DMS79 (cell line): Measurements from ENCODE around the gene MRFAP1L1.
"Not testable (repeated sequence)": the region's sequence is repeated elsewhere in the genome, so short reads cannot be mapped to it uniquely, and the experiment has no call there.

Experiments
- DNase-seq: peaks from one replicate; lab custom pipeline; 2025; lab: John Stamatoyannopoulos, UW

Gene MRFAP1L1

GRCh38 chr4:6688879-6689505 lies 20.7 kb downstream of the MRFAP1L1 start:
- no peak for DNase-seq

DNA sequence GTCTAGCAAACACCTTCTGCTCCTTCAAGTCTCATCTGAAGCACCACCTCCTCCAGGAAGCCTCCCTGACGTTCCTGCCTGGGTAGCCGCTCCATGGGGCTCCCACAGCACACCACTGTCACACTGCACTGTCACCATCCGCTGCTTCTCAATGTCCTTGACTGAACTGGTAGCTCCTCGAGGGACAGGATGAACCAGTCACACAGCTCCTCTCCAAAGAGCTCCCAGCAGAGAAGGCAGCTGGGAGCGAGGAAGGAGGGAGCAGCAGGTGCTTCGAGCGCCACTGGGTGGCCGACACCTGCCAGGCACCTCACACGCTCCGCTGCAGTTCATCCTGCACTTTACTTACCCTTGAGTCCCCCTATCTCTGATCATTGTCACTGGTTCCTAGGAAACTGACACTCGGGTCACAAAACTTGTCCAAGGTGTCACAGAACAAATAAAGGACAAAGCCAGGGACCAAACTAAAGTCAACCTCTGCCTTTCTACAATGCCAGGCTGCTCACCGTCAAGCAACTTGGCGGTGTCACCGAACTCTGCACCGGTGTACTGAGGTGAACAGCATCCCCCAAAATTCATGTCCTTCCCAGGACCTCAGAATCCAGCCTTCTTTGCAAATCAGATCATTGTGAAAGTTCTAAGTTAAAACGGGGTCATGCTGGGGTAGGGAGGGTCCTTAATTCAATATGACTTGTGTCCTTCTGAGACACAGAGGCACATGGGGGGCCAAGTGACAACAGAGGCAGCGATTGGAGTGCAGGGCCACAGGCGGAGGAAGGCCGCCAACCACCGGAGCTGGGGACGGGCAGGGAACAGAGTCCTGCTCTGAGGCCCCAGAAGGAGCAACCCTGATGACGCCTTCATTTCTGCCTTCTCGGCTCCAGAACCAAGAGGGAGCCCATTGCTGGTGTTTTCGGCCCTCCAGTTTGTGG lies 21.5 kb downstream of the MRFAP1L1 start:
- no peak for DNase-seq

DNA sequence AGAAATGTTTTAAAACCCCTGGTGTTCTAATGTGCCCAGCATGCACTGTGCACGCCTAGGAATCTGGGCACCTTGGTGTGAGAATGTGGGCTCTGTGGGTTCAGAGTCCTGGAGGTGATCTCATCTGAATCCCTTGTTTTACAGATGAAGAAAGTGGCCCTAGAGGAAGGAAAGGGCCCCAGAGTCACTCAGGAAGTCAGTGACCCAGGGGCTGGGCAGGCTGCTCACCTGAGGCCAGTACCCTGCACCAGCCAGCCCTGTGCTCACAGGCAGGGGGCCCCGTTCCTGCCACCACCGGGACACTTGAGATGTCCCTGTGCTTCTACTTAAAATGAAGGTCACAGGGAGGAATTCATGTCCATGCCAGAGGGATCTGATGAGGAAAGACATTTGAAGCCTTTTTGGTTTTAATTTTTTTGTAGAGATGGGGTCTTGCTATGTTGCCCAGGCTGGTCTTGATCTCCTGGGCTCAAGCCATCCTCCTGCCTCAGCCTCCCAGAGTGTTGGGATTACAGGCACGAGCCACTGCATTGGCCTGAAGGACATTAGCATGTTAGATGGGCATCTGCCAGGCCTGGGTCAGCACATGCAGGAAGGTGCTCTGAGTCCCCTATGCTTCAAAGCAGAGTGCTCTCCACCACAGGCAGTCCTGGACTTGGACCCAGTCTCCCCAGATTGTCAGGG lies 23.4 kb downstream of the MRFAP1L1 start:
- DNase-seq: no peak

DNA sequence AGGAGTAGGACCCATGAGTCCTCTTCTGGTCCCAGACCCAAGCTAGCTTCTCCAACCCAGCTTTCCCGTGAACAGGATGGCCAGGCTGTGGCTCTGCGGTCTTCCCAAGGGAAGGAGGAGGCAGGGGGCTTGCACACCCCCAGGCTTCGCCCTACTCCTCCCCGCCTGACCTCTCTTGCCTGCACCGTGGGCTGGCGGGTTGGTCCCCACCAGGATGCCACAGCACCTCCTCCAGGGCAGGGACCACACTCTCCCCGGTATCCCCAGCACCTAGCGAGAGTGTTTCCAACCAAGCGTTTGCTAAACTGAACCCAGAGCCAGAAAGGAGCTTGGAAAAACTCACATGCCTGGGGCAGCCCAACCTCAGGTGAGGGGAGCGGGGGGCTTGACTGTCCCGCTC lies 25.0 kb downstream of the MRFAP1L1 start:
- no peak for DNase-seq

GRCh38 chr4:6682862-6683590 lies 26.6 kb downstream of the MRFAP1L1 start:
- DNase-seq: no peak

- no peak for DNase-seq
Measured at GRCh38 chr4:6681191-6681590, 28.5 kb downstream of the MRFAP1L1 start.

- no peak for DNase-seq
Measured at GRCh38 chr4:6680372-6681034, 29.2 kb downstream of the MRFAP1L1 start.

GRCh38 chr4:6676722-6677558 lies 32.7 kb downstream of the MRFAP1L1 start:
- DNase-seq: no peak

DNA sequence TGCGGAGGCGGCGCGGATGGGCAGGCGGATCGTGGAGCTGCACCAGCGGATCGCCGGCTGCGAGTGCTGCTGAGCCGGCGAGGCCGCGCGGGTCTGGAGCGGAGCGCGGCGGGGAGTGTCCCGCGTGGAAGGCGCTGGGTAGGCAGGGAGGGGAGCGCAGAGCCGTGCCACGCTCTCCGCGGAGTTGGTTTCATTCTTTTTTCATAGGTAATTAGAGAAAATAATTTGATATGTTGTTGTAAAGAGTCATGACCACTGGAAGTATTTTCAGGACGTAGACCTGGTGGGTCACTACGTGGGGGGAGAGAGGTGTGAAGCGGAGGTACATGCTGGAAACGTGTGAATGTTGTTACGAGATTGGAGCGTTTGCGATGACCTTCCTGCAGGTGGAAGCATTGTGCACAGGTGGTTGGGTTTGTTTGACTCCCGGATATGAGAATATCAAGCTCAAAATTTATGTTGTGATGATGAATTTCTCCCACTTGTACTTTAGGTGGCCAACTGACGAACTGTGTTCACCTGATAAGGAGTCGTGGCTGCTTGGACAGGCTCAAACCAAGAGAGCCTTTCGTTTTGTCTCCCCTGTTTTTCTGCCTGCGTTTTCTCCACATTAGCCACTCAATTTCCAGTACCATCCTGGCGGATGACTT lies 35.0 kb downstream of the MRFAP1L1 start:
- DNase-seq: no peak

- DNase-seq: peak; percentile 76
Measured at GRCh38 chr4:6673660-6674499, 35.8 kb downstream of the MRFAP1L1 start.

GRCh38 chr4:6673191-6673659 lies 36.4 kb downstream of the MRFAP1L1 start:
- not testable (repeated sequence) for DNase-seq

GRCh38 chr4:6672541-6673190 lies 37.0 kb downstream of the MRFAP1L1 start:
- DNase-seq: not testable (repeated sequence)

DNA sequence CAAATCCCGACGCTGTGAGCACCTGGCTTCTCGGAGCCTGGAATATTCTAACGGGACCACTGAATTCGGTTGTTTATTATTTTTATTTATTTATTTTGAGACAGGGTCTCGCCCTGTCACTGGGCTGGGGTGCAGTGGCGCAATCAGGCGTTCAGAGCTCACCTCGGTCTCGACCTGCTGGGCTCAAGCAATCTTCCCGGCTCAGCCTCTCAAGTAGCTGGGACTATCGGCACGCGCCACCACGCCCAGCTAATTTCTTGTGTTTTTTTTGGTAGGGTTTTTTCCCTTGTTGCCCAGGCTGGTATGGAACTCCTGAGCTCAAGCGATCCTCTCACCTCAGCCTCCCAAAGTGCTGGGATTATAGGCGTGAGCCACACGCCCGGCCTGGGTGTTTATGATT lies 37.5 kb downstream of the MRFAP1L1 start:
- no peak for DNase-seq

DNA sequence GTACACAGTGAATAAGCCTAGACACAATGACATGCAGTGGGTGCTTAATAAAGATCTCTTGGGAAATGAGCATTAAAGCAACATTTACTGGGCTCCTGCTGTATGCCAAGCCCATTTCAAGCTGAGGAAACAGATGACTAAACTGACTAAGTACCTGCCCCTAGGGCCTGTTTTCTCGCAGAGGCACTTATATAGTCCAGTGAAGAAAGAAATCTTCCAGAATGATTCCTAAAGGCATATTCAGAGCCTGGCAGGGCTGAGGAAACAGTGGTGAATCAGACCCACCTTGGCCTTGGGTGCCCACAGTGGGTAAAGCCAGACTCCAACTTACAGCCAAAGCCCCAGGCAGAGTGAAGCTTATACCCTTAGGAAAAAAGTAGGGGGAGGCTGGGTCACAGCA lies 38.0 kb downstream of the MRFAP1L1 start:
- DNase-seq: no peak

DNA sequence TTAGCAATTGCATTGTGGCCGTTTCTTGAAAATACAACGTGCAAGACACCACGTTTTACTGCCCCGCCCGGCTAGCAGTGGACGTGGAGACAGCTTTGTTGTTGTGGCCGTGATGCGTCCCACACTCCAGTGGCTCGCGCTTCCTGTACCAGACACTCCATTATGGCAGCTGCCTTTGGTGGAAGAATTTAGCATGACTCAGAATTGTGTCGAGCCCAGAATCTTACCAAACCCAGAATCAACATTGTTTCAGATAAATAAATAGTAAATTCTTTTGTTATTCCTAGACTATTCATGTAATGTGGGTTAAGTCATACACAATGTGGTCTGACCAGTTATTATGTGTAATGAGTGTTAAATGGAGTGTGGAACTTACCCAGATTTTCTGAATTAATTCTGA lies 41.3 kb downstream of the MRFAP1L1 start:
- DNase-seq: no peak

DNA sequence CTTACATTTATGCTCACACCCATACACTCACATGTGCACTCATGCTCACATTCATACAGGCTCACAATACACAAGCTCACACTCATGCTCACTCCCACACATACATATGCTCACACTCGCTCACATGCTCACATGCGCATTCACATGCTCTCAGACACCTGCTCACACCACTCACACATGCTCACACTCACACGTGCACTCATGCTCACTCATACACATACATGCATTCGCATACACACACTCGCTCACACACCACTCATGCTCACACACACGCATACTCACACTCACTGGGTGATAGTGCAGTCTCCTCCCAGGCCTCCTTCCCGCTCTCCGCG lies 44.4 kb downstream of the MRFAP1L1 start:
- DNase-seq: no peak

GRCh38 chr4:6663596-6664393 lies 45.9 kb downstream of the MRFAP1L1 start:
- DNase-seq: no peak

DNA sequence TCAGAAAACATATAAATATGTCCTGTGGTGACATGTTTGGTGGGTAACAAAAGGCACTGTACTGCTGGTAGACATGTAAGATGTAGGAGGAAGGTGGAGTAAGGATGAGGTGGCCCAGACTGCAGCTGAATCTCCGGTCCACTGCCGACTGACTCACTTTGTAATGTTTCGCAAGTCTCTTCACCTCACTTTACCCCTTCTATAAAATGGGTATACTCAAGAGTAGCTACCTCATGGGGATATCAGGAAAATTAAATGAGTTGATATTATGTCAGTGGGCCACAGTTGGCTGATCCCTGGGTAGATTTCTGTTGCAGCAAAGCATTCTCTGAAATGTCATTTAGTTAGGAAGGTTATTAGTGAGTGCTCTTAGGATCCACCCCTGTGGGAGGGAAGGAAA lies 47.1 kb downstream of the MRFAP1L1 start:
- no peak for DNase-seq
